Activated CD8-positive, alpha-beta memory T cell treated with anti-CD3 and anti-CD28 coated beads, Interleukin-2, amount 50 U/mL, for 24 hours (primary cell): ENCODE results near the gene SH3YL1.

Source experiments
- DNase-seq: peaks from one replicate; pipeline ENCODE4 v3.0.0-alpha.2; 2020; ENCODE audit errors: extremely low read depth

SH3YL1 gene

DNA sequence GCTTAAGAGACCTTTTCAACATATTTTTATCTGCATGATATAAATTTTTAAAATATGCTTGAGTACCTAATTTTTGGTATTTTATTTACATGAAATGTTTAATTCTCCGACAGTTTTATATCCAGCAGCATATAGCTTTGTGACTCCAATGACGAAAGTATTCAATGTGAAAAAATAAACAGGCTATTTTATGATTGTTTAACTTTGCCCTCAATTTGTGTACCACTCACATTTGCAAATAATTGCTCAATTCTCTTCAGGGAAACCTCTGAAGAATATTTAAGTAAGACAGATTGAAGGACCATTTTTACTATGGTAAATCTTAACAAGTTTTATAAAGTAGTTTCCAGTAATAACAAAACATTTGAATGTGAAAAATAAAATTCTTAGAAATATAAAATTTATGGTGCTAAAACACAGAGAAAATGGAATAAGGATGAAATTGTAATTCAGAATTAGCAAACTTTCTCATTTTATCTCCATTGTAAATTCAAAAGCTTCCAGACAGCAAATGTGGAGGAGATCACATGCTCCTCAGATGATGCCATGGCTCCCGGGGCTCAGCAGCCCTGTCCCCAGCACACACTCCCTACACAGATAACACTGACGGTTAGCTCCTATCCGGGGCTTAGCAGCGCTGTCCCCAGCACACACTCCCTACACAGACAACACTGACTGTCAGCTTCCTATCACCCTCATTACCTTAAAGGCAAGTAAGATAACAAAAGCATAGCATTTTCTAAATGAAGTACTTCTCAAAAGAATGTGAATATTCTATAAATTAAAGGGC, 39.7 kb downstream of the SH3YL1 start:
- DNase-seq = no peak

DNA sequence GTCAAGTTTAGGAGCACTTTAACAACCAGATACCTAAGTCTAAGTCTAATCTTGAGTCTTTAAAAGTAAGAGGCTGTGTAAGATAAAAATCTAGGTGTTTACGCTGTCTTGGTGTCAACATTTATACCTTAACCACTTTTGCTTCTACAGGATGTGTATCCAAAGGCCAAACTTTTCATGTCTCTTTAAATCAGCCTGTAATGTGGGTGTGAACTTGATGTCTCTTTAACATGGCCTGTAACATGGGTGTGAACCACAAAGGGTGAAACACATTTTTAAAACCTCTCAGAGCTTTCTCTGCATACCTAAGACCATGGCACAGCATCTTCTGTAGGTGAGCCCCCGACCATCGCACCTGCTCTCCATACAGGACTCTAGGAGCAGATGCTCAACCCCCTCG, 40.4 kb downstream of the SH3YL1 start:
- no peak for DNase-seq

DNA sequence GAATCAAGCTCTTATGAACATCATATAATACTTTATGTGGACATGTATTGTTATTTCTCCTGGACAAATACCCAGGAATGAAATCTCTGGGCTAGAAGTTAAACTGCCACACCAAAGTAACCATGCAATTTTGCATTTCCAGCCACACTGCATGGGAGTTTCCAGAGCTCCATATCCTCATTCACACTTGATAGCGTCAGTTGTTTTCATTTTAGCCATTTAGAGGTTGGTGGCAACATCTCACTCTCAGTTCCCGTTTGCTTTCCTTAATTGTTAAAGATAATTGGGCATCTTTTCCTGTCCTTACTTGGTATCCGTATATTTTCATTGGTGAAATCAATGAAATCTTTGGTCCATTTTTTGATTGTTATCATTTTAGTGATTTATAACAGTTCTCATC, 47.8 kb downstream of the SH3YL1 start:
- no peak for DNase-seq

DNA sequence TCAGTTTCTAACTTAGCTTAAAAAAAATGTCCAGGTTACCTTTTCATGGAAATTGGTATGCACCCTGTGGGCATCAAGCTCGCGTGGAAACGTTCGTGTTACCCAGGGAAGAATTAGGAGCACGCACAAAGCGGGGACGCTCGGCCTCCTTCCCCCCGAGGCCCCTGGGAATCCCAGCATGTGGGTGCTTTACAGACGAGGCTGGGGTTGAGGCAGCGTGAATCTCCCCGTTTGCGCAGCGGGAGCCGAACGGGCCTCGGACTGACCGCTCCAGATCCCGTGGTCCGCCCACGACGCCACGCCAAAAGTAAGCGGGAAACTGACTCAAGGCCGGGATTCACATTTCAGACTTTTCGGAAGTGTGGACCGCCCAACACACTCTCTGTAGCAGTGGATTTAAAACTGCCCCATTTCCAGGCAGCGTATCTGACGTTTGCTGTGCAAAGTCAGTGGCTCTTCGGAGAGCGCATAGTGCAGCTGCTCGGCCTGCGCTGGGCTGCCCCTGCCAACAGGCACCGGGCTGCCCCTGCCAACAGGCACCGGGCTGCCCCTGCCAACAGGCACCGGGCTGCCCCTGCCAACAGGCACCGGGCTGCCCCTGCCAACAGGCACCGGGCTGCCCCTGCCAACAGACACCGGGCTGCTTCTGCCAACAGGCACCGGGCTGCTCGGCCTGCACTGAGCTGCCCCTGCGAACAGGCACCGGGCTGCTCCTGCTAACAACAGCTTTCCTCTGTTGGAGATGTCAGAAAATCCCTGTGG, 49.7 kb downstream of the SH3YL1 start:
- DNase-seq = no peak

DNA sequence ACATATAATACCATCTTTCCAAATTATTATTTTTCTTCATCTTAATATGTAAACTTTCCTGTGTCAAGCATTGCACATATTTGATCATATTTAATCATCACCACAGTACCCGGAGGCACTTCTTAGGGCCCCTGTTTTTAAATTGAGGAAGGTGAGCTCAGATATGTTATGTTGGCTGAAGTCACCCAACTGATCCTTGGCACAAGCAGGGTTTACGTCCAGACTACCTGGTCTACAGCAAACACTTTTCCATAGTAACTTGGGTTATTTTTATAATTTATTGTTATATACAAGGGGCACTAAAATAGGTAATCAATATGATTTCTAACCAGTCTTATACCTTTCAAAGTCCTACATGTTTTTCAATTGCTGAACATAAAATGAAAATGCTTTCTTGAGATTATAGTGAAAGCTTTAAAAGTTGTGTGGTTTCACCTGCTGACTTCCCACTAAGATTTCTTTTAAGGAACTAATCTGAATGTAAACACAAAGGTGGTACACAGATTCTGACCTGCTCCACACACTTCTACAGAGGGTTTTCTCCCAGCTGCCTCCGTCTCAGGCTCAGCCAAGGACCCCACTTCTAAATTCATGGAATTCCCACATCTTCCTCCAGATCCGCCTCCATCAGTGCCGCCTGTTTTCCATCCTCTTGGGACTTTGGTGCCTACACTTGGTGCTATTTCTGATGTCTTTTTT, 52.2 kb downstream of the SH3YL1 start:
- no peak for DNase-seq

DNA sequence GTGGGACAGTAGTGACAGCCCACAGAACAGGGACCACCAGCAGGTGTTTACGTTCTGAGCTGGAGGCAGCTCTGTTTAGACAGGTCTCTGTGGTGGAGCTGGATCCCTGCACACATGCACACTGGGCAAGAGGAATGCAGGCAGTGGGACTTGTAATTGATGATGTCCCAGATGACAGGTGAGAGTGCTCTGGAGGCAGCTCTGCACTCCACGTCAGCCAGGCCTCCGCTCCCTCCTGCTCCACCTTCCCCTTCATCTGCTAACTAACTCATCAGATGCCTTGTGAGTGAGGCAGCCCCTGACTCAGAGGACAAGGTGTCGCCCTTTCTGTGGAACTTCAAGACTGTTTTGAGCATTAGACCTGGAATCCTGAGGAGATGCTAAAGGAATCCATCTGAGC, 53.2 kb downstream of the SH3YL1 start:
- DNase-seq = no peak

DNA sequence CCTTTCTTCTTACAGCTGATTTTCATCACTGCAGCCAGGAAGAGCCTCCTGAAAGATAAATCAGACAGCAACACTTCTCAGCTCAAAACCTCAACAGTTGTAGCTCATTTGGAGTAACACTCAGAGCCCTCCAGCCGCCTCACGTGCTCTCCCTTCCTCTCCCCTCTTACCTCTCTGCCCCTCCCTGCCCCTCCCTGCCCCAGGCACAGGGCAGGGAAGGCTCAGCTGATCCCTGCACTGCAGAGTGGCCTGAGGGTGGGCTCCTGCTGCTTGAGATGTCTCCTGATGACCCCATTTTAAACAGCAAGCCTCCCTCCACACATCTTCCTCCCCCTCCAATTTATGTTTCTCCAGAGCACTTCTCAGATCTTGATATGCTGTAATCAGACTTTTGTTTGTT, 54.4 kb downstream of the SH3YL1 start:
- no peak for DNase-seq

DNA sequence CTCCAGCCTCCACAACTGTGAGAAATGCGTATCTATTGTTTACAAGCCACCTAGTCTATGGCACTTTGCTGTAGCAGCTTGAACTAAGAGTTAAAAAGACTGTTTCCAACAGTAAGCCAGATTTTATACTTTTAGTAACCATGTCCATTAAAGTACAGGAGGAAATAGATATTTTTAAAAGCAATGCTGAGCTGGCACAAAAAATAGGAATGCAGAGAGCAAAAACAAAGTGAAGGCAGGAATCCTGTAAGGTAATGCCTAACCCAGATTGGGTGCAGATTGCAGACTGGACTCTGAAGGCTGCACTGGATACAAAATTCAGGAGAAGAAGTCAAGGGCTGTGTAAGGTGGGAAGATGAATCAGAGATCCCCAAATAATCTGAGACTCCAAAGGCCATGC, 55.5 kb downstream of the SH3YL1 start:
- no peak for DNase-seq

DNA sequence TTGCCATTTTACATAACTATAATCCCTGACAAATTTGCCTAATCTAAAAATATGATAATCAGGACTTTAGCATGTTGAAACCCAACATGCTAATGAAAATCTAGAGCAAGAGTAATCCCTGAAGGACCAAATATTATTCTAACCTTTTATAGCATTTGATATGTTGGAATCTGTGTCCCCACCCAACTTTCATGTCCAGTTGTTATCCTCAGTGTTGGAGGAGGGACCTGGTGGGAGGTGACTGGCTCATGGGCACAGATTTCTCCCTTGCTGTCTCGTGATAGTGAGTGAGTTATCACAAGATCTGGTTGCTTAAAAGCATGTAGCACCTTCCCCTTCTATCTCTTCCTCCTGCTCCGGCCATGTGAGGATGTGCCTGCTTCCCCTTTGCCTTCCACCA, 59.8 kb downstream of the SH3YL1 start:
- DNase-seq = no peak

DNA sequence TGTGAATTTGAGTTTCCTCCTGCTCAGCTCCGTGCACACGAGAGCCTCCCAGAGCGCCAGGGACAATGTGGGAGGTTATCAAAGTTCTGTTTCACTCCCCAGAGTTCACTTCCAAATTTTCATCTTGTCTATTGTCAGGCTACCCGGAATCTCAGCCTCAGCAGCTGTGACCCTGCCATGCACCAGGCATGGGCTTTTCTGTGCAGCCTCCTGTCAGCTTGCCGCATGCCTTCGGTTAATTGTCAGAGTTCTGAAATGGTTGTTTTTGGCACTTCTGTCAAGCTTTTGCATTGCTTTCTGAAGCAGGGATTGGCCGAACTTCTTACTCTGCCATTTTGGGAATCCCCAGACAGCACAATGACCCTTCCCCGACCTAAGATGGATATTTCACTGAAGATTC, 60.4 kb downstream of the SH3YL1 start:
- no peak for DNase-seq

DNA sequence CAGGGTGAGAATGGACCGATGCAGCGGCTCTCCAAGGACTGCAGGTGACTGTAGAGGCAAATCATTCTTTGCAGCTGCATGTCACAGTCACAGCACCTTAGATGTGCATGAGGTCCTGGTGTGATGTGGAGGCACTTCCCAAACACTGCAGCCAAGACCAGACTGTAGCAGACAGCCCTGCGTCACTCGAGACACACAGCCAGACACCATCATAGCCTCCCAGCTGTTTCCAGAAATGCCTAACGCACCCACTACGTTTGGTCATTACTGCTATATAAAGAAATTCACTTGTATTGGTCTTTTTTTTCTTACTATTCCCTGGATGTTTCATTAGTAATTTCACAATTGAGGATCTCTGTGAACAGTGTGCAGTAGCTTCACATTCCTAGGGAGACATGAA, 60.9 kb downstream of the SH3YL1 start:
- no peak for DNase-seq

DNA sequence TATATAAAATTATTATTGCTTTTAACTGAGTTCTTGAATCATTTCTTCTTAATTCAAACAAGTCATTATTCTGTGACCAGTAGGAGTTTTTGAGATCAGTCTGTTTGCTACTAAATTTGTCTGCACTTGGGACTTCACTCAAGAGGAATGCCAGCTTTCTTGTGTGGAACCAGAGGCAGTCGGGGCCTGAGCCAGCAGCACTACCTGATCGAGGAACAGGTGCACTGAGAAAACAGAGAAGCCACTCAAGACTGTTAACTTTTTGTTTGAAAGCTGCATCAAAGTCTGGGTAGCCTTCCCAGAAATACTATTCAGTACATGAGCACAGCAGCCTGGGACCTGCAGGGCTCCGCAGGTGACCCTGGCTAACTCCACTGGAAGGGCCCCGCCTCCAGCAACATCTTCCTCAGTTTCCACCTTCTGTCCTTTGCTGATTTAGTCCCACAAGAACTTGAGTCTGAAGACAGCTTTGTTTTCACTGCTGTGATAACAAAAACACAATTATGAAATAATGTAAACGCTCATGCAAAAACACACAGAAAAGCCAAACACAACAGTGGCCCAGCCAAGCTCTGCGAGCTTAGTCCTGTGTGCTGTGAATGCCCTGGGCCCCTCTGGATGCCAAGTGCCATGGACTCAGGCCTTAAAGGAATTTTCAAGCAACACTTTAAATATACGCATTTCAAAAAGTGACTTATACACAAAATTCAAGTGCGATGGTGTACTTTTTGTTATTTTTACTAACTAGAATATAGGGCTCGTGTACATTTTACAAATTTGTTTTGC, 62.0 kb downstream of the SH3YL1 start:
- no peak for DNase-seq

DNA sequence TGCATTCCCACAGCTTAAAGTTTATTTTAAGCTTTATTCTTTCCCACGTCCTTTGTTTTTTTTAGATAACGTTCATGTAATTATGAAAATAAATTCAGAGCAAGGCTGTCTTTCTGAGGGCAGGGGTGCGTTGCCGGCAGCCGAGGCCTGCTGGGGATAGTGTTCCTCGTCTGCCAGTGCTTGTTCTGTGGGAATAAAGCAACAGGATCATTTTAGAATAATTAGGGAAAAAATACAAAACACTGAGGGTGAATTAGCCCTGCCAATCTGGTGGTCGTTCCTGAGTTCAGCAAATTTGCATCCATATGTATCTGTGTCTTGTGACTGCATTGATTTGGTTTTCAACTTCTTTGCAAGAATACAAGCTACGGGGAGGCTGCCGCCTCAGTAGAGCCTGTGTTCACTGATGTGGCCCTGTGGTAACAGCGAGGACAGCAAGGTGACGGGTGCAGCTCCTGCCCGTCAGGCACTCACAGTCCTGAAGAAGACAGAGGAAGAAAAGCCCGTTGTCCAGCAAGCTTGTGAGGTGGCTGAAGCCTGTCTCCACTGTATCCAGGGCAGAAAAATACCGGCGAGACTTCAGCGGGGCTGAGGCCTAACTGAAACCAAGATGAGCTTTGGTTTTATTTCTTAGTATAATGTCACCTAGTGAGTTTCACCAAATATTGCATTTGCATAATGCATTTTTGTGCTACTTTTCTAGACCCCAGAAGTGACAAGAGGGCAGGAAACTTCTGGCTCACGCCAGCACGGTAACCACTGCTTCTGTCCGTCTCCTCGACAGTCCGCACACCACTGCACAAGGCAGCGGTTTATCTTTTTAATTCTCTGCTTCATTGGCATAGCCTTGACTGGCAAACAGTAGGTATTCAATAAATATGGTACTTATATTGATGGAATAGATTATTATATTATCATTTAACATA, 64.5 kb downstream of the SH3YL1 start:
- DNase-seq = no peak

DNA sequence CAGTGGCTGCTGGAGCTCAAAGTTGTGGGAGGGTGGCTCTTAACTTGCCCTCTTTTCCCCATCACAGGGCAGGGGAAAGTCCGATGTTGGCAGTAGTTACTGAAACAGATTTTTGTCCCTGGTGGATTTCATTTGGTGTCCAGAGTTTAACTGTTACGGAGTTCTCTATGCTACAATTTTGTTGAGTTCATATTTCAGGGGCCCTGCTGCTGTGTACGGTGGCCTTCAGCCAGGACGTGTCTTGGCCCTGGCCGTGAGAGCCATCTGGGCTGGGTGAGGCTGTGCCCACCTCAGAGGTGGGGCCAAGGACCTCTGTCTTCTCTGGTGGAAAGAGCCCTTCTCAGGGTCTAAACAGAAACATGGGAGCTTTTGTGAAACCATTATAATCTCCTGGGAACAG, 67.4 kb downstream of the SH3YL1 start:
- no peak for DNase-seq

DNA sequence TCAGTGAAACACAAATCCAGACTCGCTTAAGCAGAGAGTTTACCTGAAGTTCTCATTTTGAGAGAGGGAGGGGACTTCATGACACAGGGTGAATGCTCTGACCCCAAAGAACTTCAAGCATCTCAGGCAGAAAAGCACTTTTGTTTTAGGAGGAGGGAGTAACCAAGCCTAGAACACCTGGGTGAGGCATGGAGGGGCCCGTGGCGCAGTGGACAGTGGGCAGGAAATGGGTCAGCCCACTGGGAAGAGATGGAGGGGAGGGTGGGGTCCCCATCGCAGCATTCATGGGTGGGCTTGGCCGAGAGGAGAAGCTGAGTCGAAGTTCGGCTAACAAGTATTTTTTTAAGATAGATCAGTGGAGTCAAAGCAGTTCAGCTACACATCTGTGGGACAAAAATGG, 67.9 kb downstream of the SH3YL1 start:
- DNase-seq = no peak

DNA sequence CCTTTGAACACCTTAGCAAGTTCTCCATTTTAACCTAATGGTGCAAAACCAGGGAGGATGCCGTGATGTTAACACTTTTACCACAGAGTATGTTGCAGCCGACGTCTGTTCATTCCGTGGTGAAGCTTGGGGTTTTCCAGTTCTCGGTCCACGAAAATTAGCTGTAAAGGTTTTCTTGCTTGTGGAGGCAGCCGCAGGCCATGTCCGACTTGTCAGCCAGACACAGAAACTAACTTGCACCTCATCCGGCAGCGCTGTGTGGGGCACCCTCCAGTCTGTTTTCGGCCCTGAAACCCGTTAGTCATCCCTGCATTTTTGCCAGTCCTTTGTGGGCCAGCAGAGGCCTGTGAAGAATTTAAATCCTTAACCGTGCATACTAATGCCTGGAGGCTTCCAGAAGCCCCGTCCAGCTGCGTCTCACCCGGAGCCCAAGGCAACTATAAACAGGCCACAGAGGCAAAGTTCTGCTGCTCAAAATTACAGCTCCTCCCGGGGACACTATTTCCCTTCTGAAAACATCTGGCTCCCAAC, 70.6 kb downstream of the SH3YL1 start:
- DNase-seq = no peak

DNA sequence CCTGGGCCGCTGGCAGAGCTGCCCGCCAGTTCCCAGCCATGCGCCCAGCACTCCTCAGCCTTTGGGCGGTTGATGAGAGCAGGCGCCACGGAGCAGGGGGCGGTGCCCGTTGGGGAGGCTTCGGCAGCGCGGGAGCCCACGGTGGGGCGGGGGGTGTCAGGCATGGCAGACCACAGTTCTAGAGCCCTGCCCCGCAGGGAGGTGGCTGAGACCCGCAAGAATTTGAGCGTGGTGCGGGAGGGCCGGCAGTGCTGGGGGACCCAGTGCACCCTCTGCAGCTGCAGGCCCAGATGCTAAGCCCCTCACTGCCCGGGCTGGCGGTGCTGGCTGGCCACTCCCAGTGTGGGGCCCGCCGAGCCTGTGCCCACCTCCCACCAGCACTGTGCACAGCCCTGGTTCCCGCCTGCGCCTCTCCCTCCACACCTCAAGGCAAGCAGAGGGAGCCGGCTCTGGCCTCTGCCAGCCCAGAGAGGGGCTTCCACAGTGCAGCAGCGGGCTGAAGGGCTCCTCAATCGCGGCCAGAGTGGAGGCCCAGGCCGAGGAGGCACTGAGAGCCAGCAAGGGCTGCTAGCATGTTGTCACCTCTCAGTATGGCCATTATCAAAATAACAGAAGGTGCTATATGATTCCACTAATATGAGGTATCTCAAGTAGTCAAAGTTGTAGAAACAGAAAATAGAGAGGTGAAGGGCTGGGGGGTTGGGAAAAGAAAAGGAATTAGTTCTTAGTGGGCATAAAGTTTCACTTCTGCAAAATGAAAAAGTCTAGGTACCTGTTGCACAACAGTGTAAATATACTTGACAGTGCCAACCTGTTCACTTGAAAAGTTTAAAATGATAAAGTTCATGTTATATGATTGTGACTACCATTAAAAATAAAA, 72.3 kb downstream of the SH3YL1 start:
- no peak for DNase-seq

DNA sequence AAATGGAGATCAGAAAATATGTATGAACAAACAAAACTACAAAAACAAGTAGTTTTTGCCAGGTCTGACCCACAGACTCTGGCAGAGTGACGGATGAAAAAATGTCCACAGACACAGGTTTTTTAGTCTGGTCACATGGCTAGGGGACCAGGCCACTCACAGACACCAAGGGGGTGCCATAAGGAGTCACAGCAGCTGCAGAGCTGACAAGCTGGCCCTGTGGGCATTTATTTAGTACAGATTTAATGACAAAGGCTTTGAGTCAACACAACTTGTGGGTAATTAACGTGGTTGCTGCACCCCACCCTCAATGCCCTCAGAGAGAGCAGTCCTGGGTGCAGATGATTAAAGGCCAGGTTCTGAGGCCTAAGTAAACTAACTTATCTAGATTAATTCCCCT, 76.0 kb downstream of the SH3YL1 start:
- no peak for DNase-seq

DNA sequence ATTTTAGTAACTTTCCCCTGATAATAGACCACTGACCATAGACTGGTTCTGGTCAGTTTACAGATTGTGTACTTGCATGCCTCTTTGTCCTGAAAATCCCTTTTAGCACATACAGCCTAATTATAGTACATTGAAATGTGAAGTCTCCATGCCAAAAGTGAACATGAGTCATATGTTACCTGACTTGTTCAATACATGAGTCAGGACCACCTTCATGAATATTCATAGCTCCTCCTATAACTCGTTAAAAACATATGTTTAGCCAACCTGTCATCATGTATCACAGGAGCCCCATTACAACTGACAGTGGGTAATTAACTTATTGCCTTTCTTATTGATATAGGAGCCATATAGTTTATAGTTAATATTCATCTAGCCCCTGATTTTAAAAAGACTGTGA, 78.6 kb downstream of the SH3YL1 start:
- no peak for DNase-seq

DNA sequence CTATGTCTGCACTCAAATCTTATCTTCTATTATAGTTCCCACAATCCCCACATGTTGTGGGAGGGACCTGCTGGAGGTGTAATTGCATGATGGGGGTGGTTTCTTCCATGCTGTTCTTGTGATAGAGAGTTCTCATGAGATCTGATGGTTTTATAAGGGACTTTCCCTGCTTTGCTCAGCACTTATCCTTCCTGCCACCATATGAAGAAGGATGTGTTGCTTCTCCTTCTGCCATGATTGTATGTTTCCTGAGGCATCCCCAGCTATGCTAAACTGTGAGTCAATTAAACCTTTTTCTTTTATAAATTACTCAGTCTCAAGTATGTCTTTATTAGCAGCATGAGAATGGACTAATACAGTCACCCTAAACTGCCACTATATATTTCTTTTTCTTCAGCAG, 79.1 kb downstream of the SH3YL1 start:
- DNase-seq = no peak
